GM18861 (cell line): ENCODE data around the gene OR7E24.
"Not testable (repeated sequence)": the region's sequence is repeated elsewhere in the genome, so short reads cannot be mapped to it uniquely, and the experiment has no call there.

Experiments used
- ATAC-seq: cut with Tn5 transposase; IDR thresholded peaks from one replicate; pipeline ENCODE4 v1.9.1; 2021; ENCODE audit not compliant: unreplicated experiment

Gene OR7E24

GRCh38 chr19:9250630-9251029 lies at the start of gene OR7E24:
Gene OR7E24 (plus strand): TSS chr19:9250930. CDS start chr19:9251044, 114 bp downstream.
- ATAC-seq = no peak

- ATAC-seq = no peak
Measured at GRCh38 chr19:9205501-9206113, 45.1 kb upstream of the OR7E24 start.

- no peak for ATAC-seq
Measured at GRCh38 chr19:9219489-9219888, 31.2 kb upstream of the OR7E24 start, which contains the start of gene OR7D4. Gene OR7D4 (minus strand): TSS chr19:9219589. CDS start chr19:9214837, 4,752 bp downstream.

- no peak for ATAC-seq
Measured at GRCh38 chr19:9251236-9251635, 506 bp downstream of the OR7E24 start.

- not testable (repeated sequence) for ATAC-seq
Measured at GRCh38 chr19:9283485-9283884, 32.8 kb downstream of the OR7E24 start.

- no peak for ATAC-seq
Measured at GRCh38 chr19:9289231-9289884, 38.6 kb downstream of the OR7E24 start.

GRCh38 chr19:9295411-9295849 lies 44.7 kb downstream of the OR7E24 start:
- no peak for ATAC-seq

- no peak for ATAC-seq
Measured at GRCh38 chr19:9296336-9296735, 45.6 kb downstream of the OR7E24 start.
